PC-9 (cell line): Measurements from ENCODE around the gene RAPGEF1. TPM values are rescaled to one million over a fixed set of nuclear protein-coding genes. Genes with fewer than 3 reads are reported as not detected.

Source experiments
- BruUV-seq: library from RNA; stranded (reverse); fragments of 400-500 nt; replicated peaks from 2 replicates; lab custom pipeline; 2021; lab: Mats Ljungman, UMichigan
- CTCF ChIA-PET: fragments of 300-600 bp; sonication (Branson Sonifier 250); formaldehyde crosslinking; loops from one replicate; lab custom pipeline; 2022; ENCODE audit warnings: antibody characterized with exemption; lab: Charles Lee
- POLR2A ChIA-PET: fragments of 300-600 bp; sonication (Branson Sonifier 250); formaldehyde crosslinking; loops from one replicate; lab custom pipeline; 2022; ENCODE audit warnings: antibody characterized with exemption; ENCODE audit not compliant: unreplicated experiment; lab: Charles Lee
- DNase-seq, 2 experiments: peaks; one replicate each; pipeline versions ENCODE4 v3.0.0 to v3.0.0-alpha.2; 2015 to 2022; ENCODE audit warnings: mixed read lengths in 1 of 2
- H2AFZ ChIP-seq: fragments of 200-600 bp; sonication (generic); 2 replicates; pipeline ENCODE4 v1.8.1; 2017; ENCODE audit warnings: antibody characterized with exemption
- H3F3A ChIP-seq: fragments of 200-600 bp; sonication (generic); 2 replicates; pipeline ENCODE4 v1.8.1; 2017; ENCODE audit warnings: antibody characterized with exemption, mild to moderate bottlenecking, low read depth; ENCODE audit not compliant: insufficient read depth
- H3K27ac ChIP-seq: fragments of 200-600 bp; sonication (generic); 2 replicates; pipeline ENCODE4 v1.6.1; 2016; ENCODE audit warnings: mixed run types
- H3K27me3 ChIP-seq: fragments of 200-600 bp; sonication (generic); 2 replicates; pipeline ENCODE4 v1.6.1; 2016; ENCODE audit warnings: low read depth, mixed run types; ENCODE audit not compliant: insufficient read depth
- H3K36me3 ChIP-seq: fragments of 200-600 bp; sonication (generic); 2 replicates; pipeline ENCODE4 v1.6.1; 2016; ENCODE audit warnings: low read depth, mixed run types
- H3K4me1 ChIP-seq: fragments of 200-600 bp; sonication (generic); replicated peaks from 2 replicates; pipeline ENCODE4 v1.6.1; 2016; ENCODE audit warnings: mixed run types; ENCODE audit not compliant: insufficient read depth
- H3K4me2 ChIP-seq: fragments of 200-600 bp; sonication (generic); 2 replicates; pipeline ENCODE4 v1.6.1; 2017; ENCODE audit warnings: mixed run types
- H3K4me3 ChIP-seq: fragments of 200-600 bp; sonication (generic); 2 replicates; pipeline ENCODE4 v1.6.1; 2016; ENCODE audit warnings: mixed run types
- H3K79me2 ChIP-seq: fragments of 200-600 bp; sonication (generic); 2 replicates; pipeline ENCODE4 v1.6.1; 2017; ENCODE audit warnings: low read depth, mixed run types
- H3K9me2 ChIP-seq: fragments of 200-600 bp; sonication (generic); 2 replicates; pipeline ENCODE4 v1.8.1; 2017; ENCODE audit warnings: mild to moderate bottlenecking; ENCODE audit not compliant: insufficient read depth
- H3K9me3 ChIP-seq: fragments of 200-600 bp; sonication (generic); 2 replicates; pipeline ENCODE4 v1.8.1; 2016; ENCODE audit warnings: low read depth; ENCODE audit not compliant: insufficient read depth
- H4K20me1 ChIP-seq: fragments of 200-600 bp; sonication (generic); 2 replicates; pipeline ENCODE4 v1.8.1; 2017; ENCODE audit not compliant: insufficient read depth
- CTCF ChIP-seq: fragments of 200-600 bp; sonication (generic); conservative IDR thresholded peaks from 2 replicates; pipeline ENCODE4 v1.6.1; 2017; ENCODE audit warnings: mixed run types, antibody characterized with exemption, mild to moderate bottlenecking, moderate library complexity
- EZH2 ChIP-seq: fragments of 200-600 bp; sonication (generic); IDR thresholded peaks from 2 replicates; pipeline ENCODE4 v1.8.0; 2017; ENCODE audit warnings: antibody characterized with exemption, low read depth
- intact Hi-C: fragments of 100-400 bp; cut with micrococcal nuclease; formaldehyde crosslinking; loops from one replicate; pipeline ENCODE4 v1.10.0; 2022; ENCODE audit not compliant: unreplicated experiment
- total RNA-seq: library from RNA; stranded (reverse); gene quantifications from 2 replicates; pipeline ENCODE4 v1.2.3, GENCODE V29; 2021

Gene RAPGEF1
- total RNA-seq, 1 experiment from 2014 or later = 66.5 TPM

- TSS peak; percentile 30 for BruUV-seq
- CTCF ChIA-PET = no interaction called here
- Histone ChIP-seq H3K27ac (no peak overlapping the region), H3K4me3 (peak overlapping the region; percentile 64), H3K4me1 (0 out of 2 replicates have a peak, but pooled peaks cover 6% of the 10 kb centered on the region), H2AFZ (peak overlapping the region; percentile 59), H3K9me2 (no peaks in the 10 kb centered on the region), H3K79me2 (no peaks in the 10 kb centered on the region), H3K27me3 (no peaks in the 10 kb centered on the region), H3K36me3 (0 out of 2 replicates have a peak, but pooled peaks cover 4% of the 10 kb centered on the region), H3K9me3 (no peaks in the 10 kb centered on the region), H3F3A (peaks cover 8% of the 10 kb centered on the region), H3K4me2 (peak overlapping the region; percentile 84), H4K20me1 (no peaks in the 10 kb centered on the region; the same call in 1 of the 2 replicates)
- POLR2A ChIA-PET = no interaction called here
- no peak for TF ChIP-seq CTCF
- intact Hi-C loops = no loop called here
- DNase-seq = no peak
Measured at GRCh38 chr9:131529597-131530545, 210.0 kb downstream of the RAPGEF1 start.

- Histone ChIP-seq H4K20me1 (peaks cover under 1% of the 10 kb centered on the region), H3K27ac (no peak overlapping the region), H3K9me3 (no peaks in the 10 kb centered on the region), H3F3A (peaks cover 8% of the 10 kb centered on the region), H3K4me1 (0 out of 2 replicates have a peak, but pooled peaks cover 6% of the 10 kb centered on the region), H2AFZ (no peak overlapping the region), H3K79me2 (no peaks in the 10 kb centered on the region), H3K4me3 (no peak overlapping the region), H3K27me3 (no peaks in the 10 kb centered on the region), H3K9me2 (no peaks in the 10 kb centered on the region), H3K4me2 (no peak overlapping the region), H3K36me3 (0 out of 2 replicates have a peak, but pooled peaks cover 4% of the 10 kb centered on the region)
- no peak for TF ChIP-seq CTCF
- TF ChIP-seq EZH2 = no peak
- no TSS peak for BruUV-seq
- ChIA-PET POLR2A (no interaction called here), CTCF (no interaction called here)
- intact Hi-C loops = no loop called here
- DNase-seq = no peak
Measured at GRCh38 chr9:131528886-131529505, 210.9 kb downstream of the RAPGEF1 start.

- CTCF ChIA-PET = interaction anchor here (0.6 kb wide), 1 partner anchor 180 kb away, joined by 7 read pairs; no protein-coding TSS in a partner anchor
- H3K27ac ChIP-seq = no peak overlapping the region
- H2AFZ ChIP-seq = no peak overlapping the region
- no peak overlapping the region for H3K4me3 ChIP-seq
- 0 out of 2 replicates have a peak, but pooled peaks cover 4% of the 10 kb centered on the region for H3K36me3 ChIP-seq
- H3K9me2 ChIP-seq = no peaks in the 10 kb centered on the region
- H3K79me2 ChIP-seq = no peaks in the 10 kb centered on the region
- H3K4me1 ChIP-seq = 0 out of 2 replicates have a peak, but pooled peaks cover 6% of the 10 kb centered on the region
- peaks cover 8% of the 10 kb centered on the region for H4K20me1 ChIP-seq
- no TSS peak for BruUV-seq
- no peak for TF ChIP-seq EZH2
- no peak for TF ChIP-seq CTCF
- no peak overlapping the region for H3K4me2 ChIP-seq
- peaks cover 8% of the 10 kb centered on the region for H3F3A ChIP-seq
- intact Hi-C loops = no loop called here
- POLR2A ChIA-PET = no interaction called here
- no peaks in the 10 kb centered on the region for H3K9me3 ChIP-seq
- DNase-seq = no peak
- no peaks in the 10 kb centered on the region for H3K27me3 ChIP-seq
Measured at GRCh38 chr9:131528186-131528585, 211.7 kb downstream of the RAPGEF1 start.

Other genes starting within 250 kb of the RAPGEF1 start
- 35.3 and 45.8 TPM in 2 replicates for gene POMT1, start 237.2 kb downstream of the RAPGEF1 start, total RNA-seq
- 31.7 and 33.5 TPM in 2 replicates for gene UCK1, start 208.8 kb downstream of the RAPGEF1 start, total RNA-seq
- not detected in 2 replicates for gene PRRT1B, start 194.6 kb downstream of the RAPGEF1 start, total RNA-seq